Measurements from ENCODE around the gene IGF1R.

IGF1R gene

DNA sequence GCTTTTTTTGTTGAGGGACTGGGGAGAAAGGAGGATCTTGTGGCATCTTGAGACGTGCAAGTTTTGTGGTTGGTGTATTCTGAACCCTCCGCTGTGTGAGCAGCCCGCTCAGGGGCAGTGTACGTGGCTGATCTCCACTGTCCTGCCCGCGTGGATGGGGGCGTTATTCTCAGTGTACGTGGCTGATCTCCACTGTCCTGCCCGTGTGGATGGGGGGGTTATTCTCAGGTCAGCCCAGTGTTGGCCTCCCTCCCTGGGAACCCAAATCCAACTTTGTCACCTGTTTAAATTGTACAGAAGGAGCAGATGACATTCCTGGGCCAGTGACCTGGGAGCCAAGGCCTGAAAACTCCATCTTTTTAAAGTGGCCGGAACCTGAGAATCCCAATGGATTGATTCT lies 275.2 kb downstream of the IGF1R start:
- DNase-seq, result no peak

DNA sequence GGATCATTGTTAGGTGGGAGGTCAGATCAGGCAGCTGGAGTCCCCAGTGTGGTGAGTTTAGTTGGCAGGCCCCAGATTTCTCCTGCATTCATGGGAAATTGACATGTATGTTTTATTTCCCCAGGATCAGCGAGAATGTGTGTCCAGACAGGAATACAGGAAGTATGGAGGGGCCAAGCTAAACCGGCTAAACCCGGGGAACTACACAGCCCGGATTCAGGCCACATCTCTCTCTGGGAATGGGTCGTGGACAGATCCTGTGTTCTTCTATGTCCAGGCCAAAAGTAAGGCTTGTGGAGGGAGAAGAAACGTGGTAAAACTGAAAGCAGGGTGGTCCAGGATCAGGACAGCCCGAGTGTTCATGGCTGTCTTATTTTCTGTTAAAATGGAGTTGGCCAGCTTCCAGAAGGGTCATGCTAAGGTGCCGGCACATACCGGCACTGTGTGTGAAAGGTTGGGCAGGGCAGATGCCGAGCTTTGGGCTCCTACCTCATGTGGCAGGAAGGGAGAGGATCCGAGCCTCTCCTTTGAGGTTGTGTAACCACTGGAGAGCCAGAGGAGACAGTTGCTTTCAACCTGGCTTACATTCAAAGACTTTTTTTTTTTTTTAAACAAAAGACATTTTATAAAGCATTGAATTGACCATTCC lies 276.2 kb downstream of the IGF1R start:
- no peak for DNase-seq

DNA sequence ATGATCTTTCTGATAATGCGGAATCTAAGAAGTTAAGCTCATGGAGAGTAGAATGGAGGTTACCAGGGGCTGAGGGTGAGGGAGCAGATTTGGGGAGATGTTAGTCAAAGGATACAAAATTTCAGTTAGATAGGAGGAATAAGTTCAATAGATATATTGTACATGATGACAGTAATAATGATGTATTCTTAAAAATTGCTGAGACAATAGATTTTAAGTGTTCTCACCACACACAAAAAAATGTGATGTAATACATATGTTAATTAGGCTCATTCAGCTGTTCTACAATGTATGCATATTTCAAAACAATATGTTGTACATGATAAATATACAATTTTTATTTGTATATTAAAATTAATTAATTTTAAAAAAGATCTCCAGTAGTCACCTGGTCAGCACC lies 277.9 kb downstream of the IGF1R start:
- DNase-seq, result no peak

DNA sequence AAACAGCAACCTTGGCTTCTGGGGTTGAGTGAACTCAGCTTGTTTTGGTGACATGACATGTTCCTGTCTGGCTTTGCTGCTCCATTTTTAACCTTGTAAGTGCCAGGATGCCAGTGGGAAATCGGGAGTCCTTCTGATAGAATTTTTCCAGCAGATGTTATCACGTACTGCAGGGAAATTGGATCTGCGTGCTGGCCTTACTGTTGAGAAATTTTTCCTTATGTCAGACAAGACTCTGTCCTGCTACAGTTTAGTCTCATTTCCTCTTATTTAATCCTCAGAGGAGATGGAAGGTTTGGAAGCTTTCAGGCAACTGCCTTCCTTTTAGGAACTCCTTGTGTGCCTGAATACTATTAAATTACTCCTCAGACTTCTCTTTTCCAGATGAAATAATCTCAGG lies 278.7 kb downstream of the IGF1R start:
- no peak for DNase-seq

DNA sequence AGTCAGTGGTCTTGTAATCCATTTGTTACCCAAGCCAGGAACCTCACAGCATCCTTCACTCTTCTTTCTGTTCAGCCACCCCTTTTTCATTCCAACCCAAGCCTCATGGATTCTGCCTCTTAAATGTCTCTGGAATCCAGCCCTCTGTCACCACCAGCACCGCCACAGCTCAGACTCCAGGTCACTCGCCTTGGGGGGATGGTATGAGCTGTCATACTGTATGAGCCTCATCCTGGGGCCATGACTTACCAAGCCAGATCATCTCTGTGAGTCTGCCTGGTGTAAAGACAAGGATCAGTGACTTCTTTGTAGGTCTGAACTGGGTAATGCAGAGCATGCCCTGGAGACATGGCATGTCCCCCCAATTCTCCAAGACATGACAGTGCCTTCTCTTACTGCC lies 279.7 kb downstream of the IGF1R start:
- DNase-seq, result no peak

DNA sequence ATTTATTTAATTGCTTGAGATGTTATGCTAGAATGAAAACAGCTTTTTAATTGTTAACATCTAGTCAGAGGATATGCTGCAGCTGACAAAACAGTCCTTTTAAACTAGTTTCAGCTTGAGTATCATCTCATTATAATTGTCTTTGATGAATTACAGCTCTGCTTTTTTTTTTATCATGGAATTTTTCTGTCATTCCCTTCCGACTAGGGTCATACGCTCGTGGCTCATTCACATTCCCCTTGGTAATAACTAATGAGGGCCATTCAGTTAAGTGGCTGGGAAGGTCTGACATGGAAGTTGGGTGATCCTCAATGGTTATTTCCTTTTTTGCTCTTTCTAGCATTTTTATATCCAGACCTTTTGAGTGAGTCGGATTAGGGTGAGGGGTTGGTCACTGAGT lies 282.2 kb downstream of the IGF1R start:
- no peak for DNase-seq

DNA sequence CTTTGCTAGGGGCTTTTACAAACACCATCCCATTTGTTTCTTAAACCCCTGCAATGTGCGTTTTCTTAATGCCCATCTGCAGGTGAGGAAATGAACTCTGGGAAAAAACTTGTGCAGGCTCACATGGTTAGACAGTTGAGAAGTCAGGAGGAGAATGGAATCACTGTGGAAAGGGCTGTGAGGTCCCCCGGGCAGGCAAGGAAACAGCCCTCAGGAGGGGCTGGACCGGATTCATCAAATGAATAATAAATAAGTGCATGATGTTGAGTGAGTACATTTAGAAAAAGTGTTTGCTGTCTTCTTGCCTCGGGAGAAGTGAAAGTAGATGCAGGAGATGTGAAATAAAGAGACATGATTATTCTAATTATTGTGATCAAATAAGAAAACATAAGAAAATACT lies 282.7 kb downstream of the IGF1R start:
- DNase-seq, result no peak

DNA sequence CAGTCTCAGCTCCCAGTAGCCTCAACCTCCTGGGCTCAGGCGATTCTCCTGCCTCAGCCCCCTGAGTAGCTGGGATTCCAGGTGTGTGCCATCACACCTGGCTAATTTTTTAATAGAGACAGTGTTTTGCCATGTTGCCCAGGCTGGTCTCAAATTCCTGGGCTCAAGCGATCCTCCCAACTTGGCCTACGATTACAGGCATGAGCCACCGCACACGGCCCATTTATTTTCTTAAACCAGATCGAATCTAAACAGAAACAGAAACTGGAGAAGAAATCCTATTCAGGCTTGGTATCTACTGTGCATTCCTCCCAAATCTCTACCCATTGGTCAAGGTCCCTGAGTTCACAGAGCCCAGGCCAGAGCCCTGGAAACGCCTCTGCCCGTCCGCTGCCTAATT lies 285.1 kb downstream of the IGF1R start:
- no peak for DNase-seq

DNA sequence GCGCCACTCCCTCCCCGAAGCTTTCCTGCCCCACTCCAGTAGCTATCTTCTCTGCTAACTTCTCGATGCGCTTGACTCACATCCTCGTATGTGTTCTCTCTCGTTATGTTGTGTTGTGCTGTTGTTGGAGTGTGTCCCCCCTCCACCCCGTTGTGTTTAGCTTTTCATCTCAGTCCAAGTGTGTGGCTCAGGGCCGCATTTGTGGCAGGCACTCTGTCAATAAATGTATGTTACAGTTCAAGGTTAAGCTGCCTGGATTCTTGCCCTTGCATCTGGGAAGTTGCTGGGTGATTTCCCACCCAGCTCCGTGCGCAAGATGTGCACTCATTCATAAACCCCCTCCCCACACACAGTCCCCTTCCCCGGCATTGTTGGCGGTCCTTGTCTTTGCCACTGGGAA lies 287.4 kb downstream of the IGF1R start:
- DNase-seq, result no peak

DNA sequence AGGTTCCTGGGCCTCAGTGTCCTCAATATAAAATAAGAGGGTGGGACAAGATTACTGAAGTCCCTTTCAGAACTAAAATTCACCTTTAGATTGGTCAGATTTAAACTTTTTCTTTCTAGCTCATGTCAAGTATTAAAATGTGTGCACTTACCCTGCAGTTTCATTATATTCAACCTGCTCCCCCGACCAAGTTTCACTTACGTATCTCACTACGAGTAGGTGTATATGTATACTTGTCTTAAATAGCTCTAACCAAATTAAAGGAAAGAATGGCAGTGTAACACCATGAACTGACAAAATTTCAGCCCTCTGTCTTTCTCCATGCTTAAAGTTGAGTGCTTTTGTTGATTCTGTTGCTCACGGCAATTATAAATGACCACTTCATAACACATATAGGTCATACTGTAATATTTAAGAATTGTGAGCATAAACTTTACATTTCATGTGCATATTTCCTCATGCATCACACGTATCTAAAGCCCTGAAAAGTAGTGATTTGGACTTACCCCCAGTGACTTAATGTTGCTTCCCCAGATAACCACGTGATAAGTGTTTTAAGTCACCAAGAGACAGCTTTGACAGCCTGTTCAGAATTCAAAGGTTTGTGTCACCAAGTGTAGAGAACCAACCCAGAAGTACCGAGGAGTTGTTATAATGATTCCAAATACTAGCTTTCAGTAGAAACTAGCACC lies 289.2 kb downstream of the IGF1R start:
- DNase-seq, result no peak

DNA sequence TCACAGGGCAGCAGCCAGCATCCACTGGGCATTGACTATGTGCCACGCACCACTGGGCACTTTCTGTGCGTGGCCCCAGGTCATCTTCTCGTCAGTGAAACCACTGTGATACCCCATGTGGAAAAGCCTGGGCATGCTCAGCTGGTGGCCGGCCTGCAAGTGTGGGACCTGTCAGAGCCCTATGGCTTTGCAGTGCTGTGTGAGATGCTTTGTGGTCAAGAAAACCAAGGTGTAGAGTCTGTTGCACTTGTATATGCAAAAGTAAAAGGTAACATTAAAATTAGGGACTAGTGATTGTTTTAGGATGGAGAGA lies 289.7 kb downstream of the IGF1R start:
- no peak for DNase-seq

DNA sequence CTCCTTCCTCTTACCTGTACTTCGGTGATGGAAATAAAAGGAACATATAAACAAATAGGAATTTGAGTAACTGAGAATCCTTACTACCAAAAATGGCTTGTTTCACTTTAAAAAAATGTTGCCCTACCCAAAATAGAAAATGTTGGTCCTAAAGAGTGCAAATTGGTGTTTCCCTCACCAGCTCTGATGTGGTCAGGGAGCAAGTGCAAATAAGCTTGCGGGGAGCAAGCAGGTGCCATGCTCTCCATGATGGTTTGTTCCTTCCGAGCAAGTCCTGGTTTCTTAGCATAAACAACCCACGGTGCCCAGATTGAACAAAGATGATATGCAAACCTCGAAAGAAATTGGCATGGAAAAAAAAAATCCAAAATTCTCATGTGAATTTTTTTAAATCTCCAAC lies 290.5 kb downstream of the IGF1R start:
- no peak for DNase-seq

DNA sequence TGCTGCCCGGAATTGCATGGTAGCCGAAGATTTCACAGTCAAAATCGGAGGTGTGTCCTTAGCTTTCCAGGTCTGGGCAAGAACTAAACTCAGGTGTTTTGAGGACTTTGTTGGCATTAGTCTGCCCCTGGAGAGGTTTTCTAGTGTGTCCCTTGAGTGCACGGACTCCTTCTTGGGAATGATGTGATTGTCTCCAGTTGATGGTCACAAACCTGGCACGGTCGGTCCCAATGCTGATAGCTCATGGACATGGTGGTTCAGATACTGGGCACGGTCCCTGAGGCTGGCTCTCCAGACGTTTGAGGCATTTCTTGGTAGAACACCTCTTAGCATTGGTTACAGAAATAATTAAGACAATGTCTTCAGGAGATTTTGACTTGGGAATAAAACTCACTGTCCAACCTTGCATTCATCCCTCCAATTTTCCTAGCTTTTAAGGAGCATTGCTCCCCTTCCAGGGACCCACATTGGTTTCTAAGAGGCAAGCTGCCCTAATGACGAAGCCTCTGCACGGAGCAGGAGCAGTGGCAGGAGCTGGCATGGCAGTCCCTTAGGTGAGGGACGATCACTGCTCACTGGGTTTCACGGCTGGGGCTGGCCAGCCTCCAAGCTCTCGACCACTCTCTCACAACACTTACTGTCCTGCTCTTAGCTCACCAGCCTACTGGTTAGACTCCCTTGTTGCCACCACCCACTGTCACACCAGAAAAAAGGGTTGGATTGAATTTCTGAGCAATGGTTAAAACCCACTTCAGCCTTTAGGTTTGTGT lies 291.2 kb downstream of the IGF1R start:
- no peak for DNase-seq

DNA sequence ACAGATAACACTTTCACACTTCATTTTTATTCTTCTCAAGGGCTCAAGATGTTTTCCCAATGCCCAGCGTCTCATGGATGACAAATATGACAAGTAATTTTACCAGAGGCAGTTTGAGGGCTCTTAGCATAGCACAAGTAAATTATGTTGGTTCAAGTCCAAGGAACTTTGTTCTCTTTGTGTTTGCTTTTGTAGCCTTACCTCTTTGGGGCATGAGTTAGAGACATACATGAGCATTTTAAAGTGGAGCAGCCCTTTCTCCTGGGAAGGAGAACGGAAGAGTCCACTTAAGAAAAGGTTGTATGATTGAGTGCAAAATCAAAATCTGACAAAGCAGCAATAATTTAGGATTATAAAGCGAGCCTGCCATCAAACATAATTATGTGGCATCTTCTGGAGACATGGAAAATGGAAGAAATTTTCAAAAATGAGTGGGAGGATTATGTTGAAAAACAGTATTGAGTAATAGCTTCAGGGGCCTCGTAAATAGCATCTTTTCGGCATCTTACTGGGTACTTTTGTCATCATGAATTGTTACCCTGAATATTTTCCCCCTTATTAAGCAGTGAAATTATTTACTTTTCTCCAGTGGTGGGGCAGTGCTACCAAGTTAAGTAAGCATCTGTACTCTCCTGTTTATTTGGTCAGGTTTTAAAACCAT lies 293.4 kb downstream of the IGF1R start:
- DNase-seq, result no peak

DNA sequence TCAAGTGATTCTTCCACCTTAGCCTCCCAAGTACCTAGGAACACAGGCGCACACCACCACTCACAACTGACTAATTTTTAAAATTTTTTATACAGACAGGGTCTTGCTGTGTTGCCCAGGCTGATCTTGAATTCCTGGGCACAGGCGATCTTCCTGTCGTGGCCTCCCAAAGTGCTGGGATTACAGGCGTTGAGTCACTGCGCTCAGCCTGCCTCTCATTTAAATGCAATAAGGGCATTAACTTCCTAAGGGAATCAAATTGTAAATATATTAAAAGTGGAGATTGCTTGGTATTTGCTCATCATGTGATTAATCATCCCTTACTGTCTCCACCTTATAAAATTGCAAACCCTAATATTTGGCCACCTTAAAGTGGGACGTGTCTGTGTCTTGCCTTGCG lies 294.1 kb downstream of the IGF1R start:
- no peak for DNase-seq

DNA sequence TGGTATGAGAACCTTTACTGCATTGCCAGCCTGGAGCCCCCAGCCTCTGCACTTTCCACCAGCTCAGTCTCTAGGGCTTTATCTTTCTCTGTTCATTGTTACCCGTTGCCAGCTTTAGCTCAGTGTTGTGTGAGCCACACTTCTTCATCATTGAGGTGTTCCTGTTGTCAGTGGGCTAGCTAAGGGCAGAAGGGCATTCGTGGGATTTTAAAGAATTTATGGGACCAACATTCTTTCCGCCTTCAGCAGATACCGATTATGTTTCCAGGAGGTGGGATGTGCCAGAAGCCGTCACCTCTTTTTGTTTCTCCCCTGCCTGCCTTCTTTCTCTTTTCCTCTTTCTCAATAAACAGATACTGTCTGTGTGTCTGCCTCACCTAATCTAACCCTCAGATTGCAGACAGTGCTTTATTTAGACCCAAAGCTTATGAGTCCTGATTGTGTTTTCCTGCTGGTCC lies 294.7 kb downstream of the IGF1R start:
- no peak for DNase-seq

DNA sequence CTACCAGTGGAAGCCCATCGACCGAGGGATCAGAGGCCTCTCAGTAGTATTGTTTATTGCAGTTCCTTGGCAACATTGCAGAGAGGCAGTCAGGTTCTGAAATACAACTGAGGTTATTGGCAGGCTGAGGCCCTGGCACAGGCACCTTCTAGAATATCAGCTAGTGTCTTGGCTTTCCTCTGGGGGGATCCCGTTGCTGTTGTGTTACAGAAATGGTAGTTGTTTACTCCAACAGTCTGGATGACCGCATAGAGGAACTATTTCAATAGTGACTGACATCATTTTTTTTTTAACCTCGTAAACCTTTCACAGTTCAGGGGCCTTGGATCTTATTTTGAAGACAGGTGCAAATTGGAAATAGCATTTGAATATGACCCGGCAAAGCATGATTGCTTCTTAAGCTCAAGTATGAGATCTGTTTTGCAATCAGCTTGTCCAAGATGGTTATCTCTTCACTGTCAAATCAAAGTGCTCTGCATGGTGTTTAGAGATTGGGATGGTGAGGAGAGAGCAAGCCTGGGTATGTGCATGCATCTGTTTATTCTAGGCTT lies 295.3 kb downstream of the IGF1R start:
- DNase-seq, result peak; percentile 12 to 37

DNA sequence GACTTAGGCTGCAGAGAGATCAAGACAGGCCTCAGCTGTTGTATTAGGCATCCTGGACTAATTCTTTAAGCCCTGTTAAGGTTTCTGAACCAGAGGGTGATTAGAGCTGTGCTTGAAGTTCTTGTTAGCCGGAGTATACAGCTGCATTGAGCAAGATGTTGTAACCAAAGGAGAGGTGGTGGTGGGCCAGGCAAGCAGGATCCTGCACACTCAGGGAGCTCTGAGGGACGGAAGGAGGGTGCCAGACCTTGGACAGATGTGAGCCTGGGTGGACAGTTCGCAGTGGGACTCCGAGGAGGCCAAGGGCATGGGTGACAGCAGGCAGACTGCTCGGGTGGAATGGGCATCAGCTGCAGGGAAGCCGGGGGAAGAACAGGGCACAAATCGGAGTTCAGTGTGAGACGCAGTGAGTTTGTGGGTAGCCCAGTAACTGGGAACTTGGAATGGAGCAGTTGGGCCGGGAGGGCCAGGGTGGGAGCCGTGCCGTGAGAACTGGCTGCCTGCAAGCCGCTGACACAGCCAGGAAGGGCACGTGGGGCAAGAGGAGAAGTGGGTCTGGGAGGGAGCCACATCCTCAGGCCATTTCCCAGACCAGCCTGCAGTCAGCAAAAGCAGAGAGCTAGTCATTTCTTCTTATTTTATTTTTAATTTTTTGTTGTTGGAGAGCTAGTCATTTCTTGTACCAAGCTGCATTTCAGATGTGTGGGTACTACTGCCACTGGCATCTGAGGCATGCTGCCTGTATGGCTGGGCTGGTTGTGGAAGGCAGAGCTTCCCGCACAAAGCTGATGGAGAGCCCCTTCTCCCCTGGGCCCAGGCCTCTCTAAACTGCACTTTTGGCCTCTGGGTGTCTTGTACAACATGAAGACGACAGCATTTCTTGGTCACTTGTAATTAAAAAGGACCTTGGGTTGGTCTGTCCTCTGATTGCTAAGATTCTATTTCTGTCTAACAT lies 298.2 kb downstream of the IGF1R start:
- peak; percentile 12 to 13 for DNase-seq

DNA sequence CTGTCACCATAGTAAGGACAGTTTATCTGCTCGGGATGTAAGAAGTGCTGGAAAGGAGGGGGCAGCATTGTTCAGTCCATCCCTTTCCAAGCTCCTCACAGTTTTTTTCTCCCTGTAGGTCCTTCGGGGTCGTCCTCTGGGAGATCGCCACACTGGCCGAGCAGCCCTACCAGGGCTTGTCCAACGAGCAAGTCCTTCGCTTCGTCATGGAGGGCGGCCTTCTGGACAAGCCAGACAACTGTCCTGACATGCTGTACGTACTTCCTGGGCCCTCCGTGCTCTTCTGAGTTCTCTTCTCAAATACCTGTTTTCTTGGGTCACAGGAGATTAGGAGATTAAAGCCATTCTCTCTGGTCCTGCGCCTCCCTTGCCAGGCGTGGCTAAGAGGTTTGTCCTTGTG lies 300.1 kb downstream of the IGF1R start:
- no peak for DNase-seq

DNA sequence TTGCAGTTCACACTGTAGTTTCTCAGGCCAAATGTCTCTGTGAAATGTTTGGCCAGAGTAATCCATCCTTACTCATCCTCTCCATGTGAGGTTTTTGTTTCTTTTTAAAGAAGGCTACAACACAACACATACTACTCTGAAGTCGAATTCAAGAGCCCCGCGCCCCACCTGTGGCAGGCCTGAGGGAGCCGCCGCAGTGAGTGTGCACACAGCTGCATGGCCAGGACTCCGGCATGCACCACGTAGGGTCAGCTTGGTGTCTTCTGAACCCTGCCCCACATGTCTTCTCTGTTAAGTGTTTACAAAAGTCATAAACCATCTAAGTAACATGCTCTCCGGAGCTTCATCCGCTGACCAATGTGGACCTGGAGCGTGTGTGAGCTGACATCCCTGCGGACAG lies 300.6 kb downstream of the IGF1R start:
- no peak for DNase-seq

DNA sequence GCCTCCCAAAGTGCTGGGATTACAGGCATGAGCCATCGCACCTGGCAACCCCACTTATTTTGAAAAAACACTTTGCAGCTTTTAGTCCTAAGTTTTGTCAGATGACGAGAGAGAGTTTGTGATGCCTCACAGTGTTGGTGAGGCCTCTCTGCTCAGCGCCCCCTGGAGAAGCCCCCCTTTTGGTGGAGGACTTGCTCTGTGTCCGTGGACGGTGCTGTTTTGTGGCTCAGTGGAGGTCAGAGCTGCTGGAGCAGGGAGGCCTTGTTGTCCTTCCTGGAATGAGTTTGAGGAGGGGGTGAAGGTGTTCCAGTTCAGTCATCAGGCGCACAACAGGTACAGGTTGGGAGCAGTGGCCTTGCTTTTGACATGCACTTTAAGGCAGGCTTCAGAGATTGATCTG lies 301.3 kb downstream of the IGF1R start:
- no peak for DNase-seq

DNA sequence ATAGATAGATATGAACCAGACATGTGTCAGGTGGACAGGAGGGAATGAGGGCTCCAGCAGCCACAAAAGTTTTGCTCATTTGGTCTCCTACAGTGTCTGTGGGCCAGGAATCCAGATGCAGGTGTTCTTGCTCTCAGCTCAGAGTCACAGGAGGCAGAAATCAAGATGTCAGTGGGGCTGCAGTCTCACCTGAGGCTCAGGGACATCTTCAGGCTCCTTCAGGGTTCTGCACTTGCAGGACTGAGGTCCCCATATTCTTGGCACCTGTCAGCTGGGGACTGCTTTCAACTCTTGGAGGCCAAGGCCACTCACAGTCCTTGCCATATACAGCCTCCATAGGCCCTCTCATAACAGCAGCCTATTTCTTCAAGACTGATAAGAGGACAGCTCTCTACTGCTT lies 301.9 kb downstream of the IGF1R start:
- DNase-seq, result no peak
